ENCODE data around the gene TTC21B.
"Not testable (repeated sequence)": the region's sequence is repeated elsewhere in the genome, so short reads cannot be mapped to it uniquely, and the experiment has no call there.

The TTC21B gene

DNA sequence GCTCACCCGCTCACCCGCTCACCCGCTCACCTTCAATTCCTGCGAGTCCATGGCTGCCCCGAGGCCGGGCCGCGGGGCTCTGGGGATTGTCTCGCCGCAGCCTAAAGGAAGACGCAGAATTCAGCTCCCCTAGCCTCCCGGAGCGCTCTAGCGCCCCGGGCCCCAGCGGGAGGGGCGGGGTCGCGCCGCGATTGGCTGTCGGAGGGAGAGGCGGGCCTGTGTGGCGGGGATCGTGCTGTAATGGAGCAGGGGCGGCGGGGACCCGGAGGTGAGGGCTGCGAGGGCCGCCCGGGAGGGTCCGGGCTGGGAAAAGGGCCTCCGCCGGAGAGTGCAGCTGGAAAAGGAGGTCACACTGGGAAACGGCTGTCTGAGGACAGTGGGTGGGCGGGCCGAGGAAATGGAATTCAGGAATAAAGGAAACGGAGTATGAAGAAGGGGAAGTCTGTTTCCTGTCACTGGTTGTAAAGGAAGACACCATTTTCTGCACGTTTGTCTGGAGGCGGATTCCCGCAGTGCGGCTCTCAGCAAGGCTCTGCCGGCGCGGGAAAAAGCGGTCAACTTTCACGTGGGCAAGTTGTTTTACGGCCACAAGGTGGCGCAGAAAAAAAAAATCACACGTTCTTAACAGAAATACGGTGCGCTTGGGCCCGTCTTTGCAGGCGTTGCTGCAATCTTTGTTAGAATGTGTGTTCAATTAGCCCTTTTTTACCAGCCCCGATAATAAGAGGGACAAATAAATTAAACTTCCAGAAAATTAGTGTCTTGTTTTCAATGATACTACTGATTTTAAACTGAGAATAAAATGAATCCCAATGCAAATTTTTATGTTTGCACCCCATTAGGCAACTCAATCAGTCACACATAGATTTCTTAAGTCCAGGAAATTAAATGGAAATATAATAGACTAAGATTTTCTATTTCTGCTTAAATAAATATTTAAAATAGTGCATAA, at the start of gene TTC21B:
Gene TTC21B, minus strand, starts transcription at position 122 of the 952 bp plus-strand sequence. Its CDS starts 71 bp downstream, at position 51.
- peak; percentile 93 for DNase-seq

DNA sequence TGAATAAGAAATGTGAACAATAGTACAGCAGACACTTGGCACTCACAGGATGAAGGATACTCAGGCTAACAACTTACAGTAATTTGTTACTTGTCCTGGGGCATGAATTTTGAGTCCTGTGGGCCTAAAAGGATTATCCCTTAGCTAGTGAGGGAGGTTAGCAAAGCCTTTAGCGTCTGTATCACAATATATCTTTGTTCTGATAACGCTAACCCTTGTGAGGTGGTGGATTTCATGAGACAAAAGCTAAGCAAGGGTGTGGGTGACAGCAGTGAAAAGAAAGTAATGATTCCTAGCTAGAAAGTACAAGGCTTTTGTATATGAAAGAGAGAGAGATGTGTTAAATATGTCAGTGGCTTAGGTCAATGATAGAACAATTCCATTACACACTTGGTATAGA, 46.8 kb upstream of the TTC21B start:
- no peak for DNase-seq

DNA sequence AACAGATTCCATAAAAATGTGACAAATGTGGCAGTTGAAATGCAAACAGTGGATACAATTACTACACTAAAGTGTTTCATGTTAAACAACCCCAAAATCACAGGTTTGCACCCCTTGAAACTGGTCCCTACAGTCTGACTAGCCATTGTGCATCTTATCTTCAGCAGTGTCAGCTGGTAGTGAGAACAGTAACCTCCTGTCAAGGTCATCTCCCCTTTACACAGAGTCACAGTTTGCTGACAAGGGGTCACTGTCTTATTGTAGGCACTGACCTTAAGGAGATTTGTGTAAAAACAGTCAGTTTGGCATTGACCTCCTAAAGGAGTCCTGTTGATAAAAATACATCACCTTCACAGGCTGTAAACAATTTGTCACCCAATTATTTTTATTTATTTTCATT, 37.3 kb upstream of the TTC21B start:
- no peak for DNase-seq

DNA sequence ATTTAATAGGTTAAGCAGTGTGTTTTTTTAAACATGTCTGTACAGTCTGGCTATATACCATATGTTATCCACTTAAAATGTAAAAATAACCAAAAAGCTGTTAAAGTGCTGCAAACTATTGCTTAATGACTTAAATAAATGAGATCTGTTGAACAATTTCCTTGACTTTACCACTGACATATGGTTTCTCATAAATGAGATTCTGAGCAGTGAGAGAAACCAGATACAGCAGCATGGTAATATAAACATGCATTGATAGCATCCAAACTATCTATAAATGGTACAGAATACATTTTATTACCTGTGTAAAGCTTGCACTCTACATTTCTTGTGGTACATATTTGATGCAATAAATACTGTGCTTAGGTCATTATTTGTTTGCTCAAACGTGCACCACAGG, 36.3 kb upstream of the TTC21B start:
- no peak for DNase-seq

DNA sequence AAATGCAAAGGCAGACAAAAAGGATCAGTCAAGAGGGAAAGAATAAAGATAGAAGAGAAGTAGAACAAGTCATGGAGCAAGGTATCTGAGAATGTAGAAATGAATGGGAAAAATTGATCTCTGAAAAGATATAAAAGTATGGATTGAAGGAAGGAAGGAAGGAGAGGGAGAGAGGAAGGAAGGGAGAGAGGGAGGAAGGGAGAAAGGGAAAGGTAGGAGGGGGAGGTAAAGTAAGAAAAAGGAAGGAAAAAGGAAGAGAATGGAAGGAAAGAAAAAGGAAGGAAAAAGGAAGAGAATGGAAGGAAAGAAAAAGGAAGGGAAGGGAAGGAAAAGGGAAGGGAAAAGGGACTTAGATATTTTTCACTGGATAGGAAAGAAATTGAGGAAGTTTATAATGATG, 31.5 kb upstream of the TTC21B start:
- DNase-seq, result no peak

DNA sequence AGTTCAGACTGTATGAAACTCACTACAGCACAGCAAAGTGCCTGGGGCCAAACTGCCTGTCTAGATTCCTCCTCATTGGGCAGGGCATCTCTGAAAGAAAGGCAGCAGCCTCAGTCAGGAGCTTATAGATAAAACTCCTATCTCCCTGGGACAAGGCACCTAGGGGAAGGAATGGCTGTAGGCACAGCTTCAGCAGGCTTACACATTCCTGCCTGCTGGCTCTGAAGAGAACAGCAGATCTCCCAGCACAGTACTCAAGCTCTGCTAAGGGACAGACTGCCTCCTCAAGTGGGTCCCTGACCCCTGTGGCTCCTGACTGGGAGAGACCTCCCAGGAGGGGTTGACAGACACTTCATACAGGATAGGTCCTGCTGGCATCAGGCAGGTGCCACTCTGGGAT, 18.6 kb upstream of the TTC21B start:
- DNase-seq, result not testable (repeated sequence)

DNA sequence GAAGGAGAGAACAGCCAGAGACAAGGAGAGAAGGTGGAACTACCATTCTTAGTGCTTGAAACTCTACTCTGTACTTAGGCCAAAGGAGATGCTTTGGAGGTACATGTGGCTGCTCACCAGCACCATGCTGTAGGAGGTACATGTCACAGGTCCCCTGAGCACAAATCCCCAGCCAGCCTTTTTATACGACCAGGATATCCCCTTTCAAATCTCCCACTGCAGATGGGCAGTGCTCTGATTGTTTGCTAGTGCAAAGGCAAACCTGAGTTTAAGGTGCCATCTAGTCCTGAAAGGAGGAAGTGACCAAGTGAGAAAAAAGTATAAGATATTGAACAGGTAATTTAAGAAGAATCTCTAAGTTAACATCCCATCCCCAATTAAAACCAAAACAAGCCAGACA, 17.1 kb upstream of the TTC21B start:
- DNase-seq, result no peak

DNA sequence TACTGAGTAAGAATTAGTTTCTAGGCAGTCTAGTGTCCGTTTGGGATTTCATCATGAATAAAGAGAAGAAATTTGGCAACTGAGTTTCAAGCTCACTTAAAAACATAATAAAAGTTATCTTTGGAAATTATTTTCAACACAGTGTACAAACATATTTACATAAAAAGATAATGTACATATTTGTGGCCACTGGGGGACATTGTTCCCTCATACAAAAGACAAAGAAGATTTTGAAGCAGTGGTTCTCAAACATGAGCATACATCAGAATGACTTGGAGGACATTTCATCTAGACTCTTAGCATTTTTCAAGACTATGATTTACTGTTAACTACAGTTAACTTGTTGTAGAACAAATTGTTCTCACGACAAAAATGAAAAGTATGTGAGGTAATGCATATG, 15.7 kb upstream of the TTC21B start:
- no peak for DNase-seq

DNA sequence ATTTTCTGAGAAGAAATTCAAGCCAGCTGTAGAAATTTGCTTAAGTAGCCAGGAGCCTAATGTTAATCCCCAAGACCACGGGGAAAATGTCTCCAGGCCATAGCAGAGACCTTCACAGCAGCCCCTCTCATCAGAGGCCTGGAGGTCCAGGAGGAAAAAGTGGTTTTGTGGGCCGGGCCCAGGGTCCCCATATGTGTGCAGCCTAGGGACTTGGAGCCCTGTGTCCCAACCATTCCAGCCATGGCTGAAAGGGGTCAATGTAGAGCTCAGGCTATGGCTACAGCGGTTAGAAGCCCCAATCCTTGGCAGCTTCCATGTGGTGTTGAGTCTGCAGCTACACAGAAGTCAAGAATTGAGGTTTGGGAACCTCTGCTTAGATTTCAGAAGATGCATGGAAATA, 14.2 kb upstream of the TTC21B start:
- no peak for DNase-seq

DNA sequence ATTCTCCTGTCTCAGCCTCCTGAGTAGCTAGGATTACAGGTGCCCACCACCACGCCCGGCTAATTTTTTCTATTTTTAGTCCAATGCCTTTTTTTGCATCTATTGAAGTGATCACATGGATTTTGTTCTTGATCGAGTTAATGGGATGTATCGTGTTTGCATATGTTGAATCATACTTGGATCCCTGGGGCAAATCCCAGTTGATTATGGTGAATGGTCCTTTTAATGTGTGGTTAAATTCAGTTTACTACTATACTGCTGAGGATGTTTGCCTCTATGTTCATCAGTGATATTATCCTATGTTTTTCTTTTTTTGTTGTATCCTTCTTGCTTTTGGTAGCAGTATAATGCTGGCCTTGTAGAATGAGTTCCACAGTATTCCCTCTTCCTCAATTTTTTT, 8.2 kb upstream of the TTC21B start:
- DNase-seq, result no peak

DNA sequence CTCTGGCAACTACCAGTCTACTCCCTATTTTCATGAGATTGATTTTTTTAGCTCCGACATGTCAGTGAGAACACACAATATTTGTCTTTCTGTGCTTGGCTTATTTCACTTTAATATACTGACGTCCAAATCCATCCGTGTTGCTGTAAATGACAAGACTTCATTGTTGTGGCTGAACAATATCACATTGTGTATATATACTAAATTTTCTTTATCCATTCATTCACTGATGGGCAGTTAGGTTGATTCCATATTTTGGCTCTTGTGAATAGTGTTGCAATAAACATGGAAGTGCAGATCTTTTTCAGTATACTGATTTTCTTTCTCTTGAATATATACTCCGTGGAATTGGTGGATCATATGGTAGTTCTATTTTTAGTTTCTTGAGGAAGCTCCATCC, 5.8 kb upstream of the TTC21B start:
- DNase-seq, result no peak

DNA sequence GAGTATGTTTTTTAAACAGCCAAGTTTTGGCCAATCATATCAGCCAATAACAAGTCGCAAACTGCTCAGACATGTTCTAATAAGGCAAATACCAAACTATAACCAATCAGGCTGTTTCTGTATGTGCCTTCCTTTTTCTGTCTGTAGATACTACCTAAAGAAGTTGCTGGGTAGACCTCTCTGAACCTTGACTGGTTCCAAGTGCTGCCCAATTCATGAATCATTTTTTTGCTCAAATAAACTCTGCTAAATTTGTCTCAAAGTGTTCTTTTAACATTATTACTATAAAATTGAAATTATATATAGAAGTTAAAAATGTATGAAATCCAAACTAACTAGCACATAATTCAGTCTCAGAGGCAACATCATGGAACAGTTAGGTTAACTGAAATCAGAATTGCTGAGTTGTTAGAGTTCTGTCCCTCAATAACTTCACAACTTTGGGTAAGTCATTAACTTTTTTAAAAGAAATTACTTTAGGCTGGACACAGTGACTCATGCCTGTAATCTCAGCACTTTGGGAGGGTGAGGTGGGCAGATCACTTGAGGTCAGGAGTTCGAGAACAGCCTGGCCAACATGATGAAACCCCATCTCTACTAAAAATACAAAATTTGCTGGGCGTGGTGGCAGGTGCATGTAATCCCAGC, 4.9 kb upstream of the TTC21B start:
- DNase-seq, result no peak

DNA sequence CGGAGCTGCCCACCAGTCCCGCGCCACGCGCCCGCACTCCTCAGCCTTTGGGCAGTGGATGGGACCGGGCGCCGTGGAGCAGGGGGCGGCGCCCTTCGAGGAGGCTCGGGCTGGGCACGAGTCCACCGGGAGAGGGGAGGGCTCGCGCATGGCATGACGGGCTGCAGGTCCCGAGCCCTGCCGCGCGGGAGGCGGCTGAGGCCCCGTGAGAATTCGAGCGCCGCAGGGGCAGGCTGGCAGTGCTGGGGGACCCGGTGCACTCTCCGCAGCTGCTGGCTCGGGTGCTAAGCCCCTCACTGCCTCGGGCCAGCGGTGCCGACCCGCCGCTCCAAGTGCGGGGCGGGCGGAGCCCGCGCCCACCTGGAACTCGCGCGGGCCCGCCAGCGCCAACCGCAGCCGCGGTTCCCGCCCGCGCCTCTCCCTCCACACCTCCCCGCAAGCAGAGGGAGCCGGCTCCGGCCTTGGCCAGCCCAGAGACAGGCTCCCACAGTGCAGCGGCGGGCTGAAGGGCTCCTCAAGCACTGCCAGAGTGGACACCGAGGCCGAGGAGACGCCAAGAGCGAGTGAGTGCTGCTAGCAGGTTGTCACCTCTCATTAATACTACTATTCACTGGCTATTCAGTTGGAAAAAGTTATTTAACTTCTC, 3.6 kb upstream of the TTC21B start:
- DNase-seq, result no peak

DNA sequence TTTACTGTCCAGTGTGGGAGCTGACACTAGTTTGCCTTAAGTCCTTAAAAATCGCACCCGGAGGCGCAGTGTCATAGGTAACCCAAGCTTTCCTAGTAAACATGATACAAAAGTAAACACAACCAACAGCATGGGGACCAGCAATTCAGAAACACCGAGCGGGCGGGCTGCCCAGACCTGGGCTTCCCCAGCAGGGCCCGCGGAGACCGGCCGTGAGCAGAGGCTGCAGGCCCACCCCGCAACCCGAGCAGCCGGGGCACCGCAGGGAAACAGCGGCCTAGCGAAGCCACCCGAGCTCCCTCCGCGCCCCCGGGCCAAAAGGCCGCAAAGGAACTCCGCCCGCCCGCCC, 296 bp downstream of the TTC21B start:
- DNase-seq, result no peak

DNA sequence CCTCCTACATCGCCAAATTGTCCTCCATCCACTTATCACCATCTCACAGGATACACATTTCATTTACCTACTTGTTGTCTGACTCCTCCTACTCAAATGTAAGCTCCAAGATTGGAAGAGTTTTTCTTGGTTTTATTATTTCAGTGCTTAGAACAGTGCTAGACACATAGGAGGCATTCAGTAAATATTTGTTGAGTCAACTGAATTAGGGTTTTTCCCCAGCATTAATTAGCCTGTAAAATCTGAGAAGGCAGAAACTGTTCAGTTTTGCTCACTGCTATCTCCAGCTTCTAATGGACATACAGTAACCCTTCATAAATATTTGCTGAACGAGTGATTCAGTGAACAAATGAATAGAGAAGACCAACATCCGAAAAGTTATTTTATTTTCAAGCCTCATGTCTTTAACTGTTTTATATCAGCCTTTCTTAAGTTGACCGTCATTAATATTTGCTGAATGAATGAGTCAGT, 800 bp downstream of the TTC21B start:
- DNase-seq, result peak; percentile 45

DNA sequence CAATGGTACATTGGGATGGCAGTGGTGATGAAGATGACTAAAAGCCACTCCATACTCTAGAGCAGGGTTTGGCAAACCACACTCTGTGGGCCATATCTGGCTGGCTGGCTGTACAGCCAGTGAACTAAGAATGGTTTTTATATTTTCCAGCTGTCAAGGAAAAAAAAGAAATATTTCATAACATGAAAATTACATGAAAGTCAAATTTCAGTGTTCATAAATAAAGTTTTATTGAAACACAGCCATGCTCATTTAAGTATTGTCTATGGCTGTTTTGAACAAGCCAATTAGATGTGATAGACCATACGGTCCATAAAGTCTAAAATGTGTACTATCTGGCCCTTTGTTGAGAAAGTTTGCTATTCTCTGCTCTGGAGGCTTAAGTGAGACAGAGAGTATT, 1.5 kb downstream of the TTC21B start:
- DNase-seq, result peak; percentile 4

DNA sequence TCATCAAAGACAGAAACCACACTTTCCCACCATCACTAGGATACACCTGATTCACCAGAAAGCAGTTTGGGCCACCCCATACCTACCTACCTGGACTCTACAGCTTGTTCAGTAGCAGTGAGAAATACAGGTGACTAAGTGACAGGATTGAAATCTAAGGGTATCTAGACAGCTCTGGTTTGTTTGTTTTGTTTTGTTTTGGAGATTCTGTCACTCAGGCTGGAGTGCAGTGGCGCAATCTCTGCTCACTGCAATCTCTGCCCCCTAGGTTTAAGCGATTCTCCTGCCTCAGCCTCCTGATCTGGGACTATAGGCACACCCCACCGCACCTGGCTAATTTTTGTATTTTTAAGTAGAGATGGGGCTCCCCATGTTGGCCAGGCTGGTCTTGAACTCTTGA, 3.1 kb downstream of the TTC21B start:
- no peak for DNase-seq

DNA sequence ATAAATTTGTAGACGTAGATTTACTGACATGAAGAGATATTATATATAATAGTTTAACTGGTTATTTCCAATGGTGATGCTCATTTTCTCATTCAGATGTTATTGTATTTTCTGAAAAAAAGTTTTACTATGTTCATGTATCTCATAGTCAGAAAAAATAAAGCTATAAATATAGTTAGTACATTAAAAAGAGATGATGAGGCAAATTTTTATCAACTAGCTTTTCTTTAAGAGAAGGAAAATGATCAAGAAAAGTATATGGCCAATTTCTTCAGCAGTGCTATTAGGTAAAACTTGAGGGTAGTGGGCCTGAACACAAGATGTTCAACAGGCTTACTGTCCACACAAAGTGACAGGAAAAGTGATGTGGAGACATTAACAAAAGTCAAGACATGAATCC, 11.7 kb downstream of the TTC21B start:
- DNase-seq, result no peak

DNA sequence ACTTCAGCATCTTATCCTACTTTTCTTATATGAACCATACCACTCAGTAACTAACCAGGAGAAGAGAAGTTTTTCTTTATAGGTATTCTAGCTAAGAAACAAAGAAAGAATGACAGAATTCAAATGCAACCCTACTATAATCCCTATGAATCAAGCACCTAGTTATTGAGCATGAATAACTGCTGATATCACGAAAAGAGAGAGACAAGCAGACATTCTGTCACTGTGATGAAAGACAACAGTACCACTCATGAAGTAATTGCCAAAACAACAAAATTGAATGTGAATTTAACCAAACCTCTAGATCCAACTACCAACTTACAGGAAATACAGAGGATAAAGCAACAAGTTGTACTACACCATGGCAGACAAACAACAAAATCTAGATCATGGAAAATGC, 15.3 kb downstream of the TTC21B start:
- no peak for DNase-seq

DNA sequence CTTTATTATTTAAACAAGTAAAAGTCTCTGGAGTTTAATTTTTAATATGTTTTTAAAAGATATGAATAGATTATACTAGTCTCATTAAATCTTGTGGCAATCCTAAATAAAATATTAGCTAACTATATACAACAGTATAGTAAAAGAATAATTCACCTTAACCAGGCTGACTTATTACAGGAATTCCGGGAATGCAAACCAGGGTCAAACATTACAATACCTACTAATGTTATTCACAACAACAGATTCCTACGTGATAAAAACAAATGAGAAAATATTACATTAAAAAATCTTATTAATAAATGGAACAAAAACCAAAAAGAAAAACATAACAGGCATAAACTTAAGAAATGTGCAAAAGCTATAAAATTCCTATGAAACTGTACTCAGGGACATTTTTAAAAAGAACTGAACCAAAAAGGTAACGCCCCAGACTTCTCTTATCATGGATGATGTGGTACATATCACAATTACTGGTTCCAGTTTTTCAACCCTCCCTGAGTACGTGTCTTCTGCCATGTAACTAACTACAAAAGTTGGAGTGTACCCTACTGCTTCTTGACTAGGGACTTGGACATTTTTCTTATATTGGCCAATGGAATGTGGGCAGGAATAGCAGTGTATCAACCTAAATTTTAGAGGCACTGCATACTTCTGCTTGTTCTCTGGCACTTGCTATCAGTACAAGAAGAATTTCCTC, 20.2 kb downstream of the TTC21B start:
- DNase-seq, result no peak

DNA sequence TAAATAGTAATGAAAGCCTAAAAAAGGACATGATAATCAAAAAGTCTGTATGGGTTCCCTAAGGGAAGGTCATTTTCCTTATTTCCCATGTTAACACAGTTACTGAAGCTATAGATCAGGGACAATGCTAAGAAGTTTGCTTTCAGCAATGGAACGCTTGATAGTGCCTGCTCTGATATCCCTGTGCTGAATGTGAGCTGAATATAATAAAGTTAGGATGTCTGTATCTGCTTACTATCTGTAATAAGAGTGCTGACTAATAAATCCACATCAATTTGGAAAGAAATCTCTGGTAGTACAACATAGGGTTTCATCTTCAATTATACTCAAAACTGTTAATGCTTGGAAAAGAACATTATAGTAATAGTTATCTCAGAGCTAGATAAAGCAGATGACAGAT, 25.8 kb downstream of the TTC21B start:
- no peak for DNase-seq

DNA sequence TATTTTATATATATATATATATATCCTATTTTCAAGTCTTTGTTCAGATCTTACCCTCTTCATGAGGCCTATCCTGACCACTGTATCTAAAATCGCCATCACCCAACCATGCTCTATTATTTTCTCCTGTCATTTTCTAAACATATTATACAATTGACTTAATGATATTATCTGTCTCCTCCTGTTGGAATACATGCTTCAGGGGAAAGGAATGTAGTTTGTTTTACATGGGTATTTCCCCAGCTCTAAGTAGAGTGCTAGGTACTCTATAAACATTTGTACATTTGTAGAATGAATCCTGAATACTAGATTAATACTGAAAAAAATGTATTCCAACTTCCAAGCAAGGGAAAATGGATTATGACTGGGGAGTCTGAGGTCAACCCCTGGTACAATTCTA, 26.2 kb downstream of the TTC21B start:
- no peak for DNase-seq

DNA sequence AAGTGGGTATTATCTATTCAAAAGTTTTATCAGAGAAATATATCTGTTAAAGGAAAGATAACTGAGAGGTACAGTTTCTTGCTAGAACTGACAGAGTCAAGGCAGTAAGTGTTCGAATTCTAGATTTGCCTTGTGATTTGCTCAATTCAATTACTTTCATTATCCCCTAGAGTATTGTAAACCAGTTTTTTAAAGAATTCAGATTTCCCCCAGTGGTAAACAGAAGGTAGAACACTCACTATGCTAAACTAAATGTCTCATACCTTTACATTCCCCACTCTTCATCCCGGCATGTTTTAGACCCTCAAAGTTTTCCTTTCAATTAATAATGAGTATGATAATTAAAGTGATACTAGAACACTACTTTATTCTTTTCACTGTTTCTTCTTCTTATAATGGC, 28.6 kb downstream of the TTC21B start:
- no peak for DNase-seq

Measured in hematopoietic multipotent progenitor cell treated with erythropoietin and hydrocortisone succinate and interleukin-3 and kit ligand, for 8 days (in vitro differentiated cells).